Stimulated activated CD4-positive, alpha-beta T cell treated with anti-CD3 and anti-CD28 coated beads, Interleukin-4, amount 100 ng/mL, for 1 hour (primary cell): Measurements from ENCODE around the gene TNFSF11.

ENCODE experiments used
- DNase-seq: peaks from one replicate; pipeline ENCODE4 v3.0.0-alpha.2; 2020

Gene TNFSF11

DNA sequence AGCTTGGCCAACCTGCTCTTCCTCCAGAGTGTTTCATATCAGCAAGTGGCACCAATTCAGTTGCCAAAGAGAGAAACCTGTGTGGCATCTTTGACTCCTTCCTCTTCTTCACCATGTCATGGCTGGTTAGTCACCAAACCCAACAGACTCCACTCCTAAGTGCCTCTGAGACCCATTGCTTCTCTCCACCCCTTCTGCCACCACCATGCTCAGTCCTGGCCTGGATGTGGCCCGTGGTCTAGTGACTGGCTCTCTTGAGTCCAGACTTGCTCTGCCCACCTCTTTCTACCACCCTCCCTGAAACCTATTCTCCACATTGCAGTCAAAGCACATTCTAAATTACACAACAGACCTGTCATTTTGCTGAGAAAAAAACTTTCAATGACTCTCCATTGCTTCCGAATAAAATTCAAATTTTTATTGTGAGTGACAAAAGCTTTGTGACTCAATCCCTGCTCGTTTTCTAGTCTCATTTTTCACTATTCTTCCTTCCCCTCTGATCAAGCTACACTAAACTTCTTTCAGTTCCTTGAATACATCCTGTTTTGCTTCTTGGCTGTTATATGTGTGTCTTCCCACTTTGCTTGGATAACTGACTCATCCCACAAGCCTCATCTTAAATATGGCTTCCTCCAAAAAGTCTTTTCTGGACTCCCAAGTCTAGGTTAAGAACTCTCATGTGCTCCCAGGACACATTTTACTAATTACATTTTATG, 12.0 kb upstream of the TNFSF11 start:
- DNase-seq, result no peak

DNA sequence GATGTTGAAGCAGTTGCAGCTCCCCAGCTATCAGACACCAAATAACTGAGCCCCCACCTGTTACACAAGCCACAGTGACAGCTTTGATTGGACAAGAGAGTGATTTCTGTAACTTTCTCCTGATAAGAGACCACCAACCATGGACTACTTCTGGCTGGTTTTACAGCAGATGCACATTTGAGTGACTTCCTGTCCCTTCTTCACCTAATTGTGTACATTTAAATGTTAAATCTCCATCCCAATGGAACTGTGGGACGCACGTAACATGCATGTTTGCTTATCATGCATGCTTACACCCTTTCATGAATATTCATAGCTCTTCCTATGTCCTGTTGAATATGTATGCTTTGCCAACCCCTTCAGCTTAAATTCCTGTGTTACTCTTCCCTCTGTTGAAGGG, 6.0 kb upstream of the TNFSF11 start:
- DNase-seq, result no peak

DNA sequence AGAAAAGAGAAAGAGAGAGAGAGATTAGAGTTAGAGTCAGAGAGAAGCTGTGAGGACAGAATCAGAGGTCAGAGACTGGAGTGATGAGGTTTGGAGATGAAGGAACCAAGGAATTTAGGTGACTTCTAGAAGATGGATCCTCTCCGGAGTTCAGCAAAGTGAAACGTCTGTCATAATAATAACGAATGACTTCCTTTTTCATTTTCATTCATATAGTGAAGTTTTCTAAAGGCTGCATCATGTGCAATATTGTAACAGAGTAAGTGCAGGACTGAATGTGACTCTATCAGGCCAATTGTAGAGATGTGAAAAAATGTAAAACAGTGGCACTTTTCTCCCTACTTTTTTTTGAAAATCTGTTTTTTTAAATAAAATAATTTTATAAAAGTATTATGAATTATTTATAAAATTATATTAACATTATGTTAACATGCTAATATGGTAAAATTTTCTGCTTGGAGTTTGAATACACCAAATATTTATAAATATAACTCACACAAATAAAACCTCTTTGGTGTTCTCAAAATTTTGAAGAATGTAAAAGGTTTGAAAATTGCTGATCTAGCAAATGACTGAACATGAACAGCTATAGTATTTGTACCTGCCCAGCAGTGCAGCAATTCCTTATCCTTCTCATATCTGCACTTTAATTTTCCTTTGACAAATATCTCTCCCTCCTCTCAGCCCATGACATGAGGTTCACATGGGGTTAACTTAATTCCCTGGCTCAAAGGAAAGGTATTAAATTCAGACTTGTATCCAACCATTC, 4.2 kb upstream of the TNFSF11 start:
- DNase-seq, result no peak

DNA sequence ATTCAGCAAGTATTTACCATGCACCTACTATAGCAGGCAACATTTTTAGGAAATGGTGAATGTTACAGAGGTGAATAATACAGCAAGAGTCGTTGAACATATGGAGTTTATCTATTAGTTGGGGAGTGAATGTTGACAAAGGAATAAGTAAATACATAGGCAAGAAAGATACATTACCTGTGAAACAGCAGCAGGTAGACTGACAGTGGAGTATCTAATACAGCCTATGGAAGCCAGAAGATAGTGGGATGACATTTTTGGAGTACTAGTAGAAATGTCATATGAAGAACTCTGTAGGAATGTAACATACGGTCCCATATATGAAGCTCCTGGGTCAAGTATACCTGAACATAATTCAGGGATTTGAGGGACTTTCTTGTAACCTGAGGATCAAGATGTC, 2.1 kb upstream of the TNFSF11 start:
- DNase-seq, result no peak

DNA sequence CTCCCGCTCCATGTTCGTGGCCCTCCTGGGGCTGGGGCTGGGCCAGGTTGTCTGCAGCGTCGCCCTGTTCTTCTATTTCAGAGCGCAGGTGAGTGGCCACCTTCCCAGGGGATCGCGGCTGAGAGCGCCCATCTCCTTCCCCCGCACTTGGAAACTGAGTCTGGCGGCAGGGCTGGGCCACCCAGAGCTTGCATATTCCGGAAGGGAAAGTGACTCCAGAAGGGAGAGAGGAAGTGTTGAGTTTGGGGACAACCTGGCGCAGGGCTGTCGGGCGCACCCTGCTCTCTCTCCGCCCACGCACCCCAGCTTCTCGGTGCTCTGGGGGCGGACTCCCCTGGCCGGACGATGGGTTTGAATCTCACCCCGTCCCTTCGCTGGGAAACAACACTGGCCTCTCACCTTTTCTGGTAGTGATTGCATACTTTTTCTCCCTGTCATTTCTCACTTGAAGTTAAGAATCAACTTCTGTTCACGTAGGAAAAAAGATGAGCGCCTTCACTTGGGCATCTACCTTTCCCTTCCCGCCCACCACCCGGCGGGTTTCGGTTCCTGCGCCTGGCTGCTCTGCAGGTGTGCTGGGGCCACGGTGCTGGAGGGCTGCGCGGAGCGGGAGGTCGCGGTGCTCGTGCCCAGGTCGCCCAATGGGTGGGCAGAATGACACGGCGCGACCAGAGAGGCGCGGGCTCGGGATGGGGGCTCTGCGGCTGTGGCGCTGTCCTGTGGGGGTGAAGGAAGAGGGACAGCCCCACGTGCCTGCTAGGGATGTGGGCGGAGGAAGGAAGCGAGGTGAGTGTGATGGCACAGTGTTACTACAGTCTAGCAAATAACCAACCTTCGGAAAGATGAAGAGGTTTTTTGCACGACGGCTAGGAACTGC, 721 bp downstream of the TNFSF11 start:
- DNase-seq, result peak; percentile 72

DNA sequence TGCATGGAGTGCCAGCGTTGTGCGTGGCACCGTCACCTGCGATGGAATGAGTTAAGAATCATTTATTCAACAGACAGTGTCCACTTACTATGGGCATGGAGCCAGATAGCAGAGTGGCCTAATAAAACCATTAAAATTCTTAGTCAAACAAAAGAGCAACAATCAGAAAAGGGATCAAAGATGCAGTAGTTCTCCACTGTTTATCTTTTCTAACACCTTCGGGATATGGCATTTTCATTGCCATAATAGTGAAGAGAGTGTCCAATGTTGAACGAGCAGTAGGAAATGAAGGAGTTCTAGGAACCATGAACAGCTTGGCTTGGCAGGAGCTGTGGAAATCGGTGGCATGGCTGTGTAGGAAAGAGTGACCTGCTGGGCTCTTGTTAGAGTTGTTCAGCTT, 2.0 kb downstream of the TNFSF11 start:
- DNase-seq, result no peak

DNA sequence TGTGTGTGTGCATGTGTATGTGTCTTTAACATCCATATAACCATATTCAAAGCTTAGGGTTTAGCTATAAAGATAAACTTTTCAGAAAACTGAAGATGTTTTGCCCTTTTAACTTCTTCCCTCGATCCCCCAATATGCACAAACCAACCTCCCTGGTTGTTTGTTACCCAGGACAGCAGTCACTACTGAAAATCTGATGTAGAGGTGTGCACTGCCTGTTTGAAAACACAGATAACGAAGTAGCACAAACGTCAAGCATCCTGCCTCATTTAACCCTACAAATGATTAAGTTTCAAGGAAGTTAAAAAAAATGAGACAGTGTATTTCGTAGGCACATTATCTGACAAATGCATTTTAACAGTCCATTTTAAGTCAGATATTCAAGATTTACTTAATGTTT, 3.6 kb downstream of the TNFSF11 start:
- no peak for DNase-seq

DNA sequence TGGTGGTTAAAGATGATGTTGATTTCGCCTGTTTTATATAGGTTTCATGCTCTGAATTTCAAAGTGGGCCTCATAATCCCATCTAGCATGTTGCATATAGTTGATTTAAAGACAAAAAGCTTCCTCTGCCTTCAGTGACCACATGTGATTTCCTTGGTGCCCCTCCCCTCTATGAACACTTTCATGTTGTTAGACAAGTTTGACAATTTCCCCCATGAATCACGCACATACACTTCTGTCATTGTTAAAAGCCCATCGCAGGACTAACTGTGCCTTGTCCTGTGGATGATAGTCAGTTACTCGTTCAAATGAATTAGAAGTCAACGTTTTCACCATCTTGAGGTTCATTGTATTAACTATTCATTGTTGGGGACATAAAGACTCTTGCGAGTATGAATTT, 6.7 kb downstream of the TNFSF11 start:
- DNase-seq, result no peak

DNA sequence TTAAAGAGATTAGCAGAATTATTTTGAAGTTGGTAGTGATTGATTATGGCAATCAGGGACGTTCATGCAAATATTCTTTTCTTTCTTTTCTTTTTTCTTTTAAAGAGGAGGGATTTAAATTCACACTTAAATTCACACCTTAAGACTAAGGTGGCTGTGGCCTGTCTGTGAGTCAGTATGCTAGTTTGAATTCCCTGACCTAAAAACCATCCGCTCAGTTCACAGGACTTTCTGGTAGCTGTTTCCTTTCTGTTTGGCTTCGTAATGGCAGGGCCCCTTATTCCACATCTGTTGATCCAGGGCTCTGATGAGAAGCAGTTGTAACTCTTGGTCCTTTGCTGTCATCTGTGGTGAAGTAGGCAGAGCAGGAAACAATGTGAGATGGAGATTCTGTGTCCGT, 7.5 kb downstream of the TNFSF11 start:
- DNase-seq, result no peak

DNA sequence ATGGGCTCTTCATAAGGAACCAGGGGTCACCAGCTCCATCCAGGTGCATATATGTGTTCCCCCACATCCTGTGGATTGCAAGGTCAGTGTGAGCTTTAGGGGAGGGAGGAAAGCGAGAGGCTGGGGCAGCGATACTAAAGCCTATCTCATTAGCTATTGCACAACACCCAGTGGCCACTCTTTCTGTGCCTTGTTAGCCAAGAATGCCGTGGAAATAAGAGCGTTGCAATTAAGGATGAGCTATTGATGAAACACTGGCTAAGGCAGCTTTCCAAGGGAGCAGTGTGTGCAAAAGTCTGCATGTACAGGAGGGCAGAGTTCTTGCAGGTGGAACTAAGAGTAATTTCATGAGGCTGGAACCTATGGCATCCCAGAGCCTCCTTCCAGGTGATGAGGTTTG, 17.6 kb downstream of the TNFSF11 start:
- no peak for DNase-seq

DNA sequence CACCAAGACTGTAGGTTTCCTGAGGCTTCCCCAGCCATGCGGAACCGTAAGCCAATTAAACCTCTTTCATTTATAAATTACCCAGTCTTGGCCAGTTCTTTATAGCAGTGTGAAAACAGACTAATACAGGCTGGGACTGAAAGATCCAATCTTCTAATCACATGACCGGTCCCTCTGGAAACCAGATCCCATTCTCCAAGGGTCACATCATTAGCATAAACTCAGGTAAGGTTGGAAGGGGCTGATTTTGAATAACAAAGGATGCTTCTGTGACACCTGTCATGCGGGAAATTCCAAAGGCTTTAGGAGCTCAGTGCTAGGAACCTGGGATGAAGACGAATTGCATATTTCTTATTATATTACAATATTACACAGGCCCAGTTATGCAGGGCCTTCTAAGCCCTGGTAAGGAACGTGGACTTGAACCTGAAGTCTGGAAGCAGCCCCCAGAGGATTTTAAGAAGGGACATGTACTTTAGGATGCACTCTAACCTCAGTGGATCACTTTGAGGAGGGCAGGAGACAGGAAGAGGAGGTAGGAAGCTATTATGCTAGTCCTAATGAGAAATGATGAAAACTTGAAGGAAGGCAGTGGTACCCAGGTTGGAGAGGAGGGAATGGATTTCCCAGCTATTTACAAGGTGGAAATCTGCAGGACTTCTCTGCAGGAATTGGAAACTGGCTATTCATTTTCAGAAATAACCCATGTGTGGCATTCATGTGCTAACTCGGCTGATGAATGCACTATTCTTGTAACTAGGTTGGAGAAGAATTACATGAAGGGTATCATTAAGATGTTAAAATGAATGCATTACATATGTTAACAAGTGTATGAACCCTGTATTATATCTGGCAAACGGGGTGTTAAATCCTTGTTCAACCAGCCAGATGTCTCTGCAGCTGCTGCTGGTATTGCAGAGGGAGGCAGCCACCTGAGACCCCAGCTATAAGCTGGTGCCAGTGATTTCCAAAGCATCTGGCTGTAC, 19.3 kb downstream of the TNFSF11 start:
- no peak for DNase-seq

DNA sequence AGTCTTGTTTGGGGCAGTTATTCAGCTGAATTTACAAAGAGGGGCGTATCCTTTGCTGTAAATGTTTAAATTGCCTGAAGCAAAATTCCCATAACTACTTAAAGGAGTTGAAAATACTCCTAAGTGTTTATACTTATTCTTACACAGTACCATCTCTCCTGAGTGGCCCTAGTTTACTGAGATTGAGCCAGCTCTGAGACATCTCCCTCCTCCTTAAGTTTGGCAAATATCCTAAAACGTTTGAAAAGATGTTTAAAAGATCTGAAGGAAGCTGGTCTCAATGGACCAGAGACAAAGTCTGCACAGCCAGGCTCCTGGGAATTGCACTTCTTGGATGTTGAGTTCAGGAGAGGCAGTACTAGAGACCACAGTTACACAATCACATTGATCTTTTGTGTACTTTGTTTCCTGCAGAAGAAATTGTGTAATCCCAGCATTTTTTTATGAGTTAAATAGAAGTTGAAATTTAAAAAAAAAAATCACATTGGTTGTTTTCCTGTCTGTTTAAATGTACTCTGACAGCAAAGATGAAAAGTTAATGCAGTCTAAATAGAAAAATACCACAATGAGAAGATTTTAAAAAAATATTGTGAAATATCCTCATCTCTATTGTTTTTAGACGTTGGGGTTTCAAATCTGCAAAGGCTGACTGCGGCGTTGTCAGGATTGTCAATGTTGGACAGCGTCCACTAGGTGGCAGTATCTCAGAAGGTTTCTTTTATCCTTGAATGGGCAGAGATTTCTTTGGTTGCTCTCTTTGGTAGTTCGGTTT, 20.7 kb downstream of the TNFSF11 start:
- peak; percentile 32 for DNase-seq

DNA sequence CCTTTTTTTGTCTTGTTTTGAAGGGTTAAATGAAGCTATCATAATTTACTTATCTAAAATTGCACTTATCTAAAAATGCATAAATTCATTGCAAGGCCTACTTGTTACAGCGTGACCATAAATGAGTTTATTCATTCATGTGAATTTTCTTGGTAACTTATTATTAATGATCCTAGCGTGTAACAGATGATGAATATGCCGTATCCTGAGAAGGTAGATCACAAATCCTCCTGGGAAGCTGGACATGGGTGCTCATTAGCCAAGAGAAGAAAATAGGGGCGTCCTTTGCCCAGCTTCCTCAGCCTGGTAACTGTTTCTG, 21.3 kb downstream of the TNFSF11 start:
- no peak for DNase-seq

DNA sequence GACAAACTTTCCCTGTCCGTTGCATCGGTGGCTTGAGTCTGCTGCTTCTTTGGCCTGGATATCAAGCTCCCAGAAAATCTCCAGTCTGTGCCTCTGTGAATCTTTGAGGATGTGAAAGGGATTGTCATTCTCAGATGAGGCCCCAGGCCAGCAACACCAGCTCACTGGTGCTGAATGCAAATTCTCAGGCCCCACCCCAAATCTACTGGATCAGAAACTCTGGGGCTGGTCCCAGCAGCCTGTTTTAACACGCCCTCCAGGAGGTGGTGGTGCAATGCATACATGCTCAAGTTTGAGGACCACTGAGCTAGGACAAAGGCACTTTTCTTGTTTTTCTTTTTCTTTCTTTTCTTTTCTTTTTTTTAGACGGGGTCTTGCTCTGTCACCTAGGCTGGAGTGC, 23.6 kb downstream of the TNFSF11 start:
- DNase-seq, result no peak

DNA sequence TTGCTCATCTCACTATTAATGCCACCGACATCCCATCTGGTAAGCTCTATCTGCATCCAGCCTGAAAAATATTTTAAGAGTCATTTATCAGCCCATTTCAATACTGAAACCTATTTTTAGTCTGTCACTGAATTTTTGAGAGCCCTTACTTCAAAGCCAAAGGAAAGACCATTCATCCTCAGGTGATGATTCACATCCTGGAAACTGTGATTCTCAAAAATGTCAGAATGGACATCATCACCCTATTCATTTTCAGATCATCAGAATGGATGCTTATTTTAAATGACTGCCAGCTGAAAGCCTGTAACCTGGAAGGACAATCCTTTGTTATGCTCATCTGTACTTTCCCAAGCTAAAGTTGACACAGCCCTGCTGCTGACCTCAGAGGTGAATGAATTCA, 27.0 kb downstream of the TNFSF11 start:
- no peak for DNase-seq

DNA sequence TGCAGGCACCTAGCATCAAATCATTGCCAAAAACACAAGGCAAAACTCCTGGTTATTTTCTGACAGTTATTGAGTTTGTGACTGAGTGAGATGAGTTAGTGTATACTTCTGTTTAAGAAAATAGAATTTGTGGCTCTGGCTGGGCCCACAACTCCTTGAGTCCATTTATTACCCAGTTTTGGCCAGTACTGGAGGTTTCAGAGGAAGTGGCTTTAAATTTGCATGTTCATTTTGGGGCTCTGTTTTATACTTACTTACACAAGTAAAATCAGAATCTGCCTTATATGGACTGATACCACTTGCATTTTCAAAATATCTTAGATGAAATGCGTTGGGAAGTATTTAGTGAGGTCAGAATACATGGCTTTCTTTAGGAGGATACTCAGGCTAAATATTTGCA, 29.0 kb downstream of the TNFSF11 start:
- no peak for DNase-seq

DNA sequence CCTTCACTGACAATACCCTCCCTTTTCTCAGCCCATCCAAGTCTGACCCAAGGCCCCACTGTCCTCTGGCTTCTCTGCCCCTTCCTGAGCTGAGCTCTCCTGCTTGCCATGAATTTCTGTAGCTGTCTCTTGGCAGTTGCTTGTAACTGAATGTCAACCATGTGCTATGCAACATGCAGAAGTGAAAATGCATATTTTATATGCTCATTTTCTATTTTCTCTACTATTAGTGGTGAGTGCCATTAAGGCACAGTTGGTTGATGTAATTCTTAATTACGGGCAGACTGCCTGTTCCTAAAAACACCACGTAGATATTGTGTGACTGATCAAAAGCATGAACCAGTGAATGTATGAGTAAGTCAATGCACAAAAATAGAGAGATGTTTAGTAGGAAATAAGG, 29.6 kb downstream of the TNFSF11 start:
- DNase-seq, result no peak

DNA sequence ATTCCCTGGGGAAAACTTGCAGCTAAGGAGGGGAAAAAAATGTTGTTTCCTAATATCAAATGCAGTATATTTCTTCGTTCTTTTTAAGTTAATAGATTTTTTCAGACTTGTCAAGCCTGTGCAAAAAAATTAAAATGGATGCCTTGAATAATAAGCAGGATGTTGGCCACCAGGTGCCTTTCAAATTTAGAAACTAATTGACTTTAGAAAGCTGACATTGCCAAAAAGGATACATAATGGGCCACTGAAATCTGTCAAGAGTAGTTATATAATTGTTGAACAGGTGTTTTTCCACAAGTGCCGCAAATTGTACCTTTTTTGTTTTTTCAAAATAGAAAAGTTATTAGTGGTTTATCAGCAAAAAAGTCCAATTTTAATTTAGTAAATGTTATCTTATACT, 33.6 kb downstream of the TNFSF11 start:
- DNase-seq, result no peak

DNA sequence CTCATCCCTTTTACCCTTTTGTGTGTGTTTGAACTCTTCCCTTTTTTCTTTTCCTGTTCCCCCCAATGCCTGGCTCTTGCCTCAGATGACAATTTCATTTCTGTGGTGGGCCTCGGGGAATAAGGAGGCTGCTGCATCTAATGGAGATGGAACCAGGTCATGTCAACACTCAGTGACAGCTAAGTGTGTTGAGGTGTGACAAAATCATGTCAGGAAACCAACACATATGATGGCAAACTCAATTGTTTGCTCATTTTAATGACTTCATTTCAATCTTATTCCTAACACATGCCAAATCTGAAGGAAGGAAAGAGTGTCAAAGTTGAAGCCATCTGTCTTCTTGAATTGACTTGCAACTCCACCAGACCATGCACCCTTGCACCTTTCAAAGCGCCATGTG, 36.7 kb downstream of the TNFSF11 start:
- no peak for DNase-seq

DNA sequence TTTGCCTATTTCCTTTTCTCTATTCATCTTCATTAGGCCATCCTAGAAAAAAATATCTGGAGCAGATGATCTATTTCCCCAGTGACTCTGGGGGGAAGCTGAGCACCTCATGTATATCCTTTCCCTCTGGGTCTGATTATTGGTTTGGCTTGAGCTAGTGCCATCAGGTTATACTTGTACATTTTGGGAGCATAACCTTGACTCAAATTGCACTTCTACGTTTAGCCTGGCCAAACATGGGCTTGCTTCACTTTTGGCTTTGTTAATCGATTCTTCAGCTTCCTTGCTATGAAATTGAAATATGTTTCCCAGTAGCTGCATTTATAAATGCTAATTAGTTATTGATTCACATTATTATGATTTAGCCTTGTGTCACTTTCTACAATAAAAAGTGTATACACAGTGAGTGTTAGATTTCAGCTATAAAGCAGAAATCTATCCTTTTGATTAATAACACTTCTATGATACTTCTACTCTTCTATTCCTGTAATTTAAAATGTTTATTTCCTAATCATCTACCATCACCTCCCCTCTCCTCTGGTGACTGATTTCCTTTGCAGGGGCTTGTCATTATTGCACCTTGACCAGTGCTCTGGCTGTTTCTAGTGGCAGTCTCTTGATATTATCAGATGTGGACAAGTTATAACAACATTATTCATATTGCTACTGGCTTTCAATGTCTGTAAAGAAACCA, 37.3 kb downstream of the TNFSF11 start:
- DNase-seq, result no peak
